Loucy (cell line): ENCODE measurements around the gene HMSD.

Source experiments
- EZH2phosphoT487 ChIP-seq: fragments of 200-600 bp; IDR thresholded peaks from 2 replicates; pipeline ENCODE4 v1.6.1; 2018; ENCODE audit warnings: antibody characterized with exemption, mild to moderate bottlenecking, moderate library complexity, borderline replicate concordance
- TF ChIP-seq, protein P1 (sequence below): fragments of 200-600 bp; sonication (generic); conservative IDR thresholded peaks from 2 replicates; pipeline ENCODE4 v1.5.1; 2014; ENCODE audit warnings: mild to moderate bottlenecking, antibody characterized with exemption, low read length

DNA sequence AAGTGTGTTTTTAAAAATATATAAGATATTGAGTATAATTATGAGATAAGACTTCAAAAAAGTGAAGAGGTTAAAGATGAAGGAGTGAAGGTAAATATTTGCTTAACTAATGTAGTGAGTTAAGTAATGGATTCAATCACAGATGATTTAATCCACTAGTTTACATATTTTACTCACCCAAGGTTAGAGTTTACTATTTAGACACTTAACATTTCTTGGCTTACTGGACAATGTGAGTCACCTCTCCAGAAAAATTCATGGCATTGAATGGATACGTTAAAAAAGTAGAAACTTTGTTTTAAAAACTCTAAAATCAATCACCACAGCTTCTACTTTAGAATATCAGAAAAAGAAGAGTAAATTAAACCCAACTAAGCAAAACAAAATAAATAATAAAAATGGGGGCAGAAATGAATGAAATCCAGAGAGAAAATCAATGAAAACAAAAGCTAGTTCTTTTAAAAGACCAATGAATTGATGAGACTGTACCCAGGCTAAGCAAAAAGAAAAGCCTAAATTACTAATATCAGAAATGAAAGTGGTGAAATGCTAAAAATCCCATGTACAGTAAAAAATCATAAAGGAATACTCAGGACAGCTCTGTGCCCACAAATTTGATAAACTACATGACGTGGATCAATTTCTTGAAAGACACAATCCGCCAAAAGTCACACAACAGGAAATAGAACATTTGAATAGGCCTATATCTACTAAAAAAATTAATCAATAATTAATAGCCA lies 1.9 kb upstream of the HMSD start:
- TF ChIP-seq, protein P1, sequence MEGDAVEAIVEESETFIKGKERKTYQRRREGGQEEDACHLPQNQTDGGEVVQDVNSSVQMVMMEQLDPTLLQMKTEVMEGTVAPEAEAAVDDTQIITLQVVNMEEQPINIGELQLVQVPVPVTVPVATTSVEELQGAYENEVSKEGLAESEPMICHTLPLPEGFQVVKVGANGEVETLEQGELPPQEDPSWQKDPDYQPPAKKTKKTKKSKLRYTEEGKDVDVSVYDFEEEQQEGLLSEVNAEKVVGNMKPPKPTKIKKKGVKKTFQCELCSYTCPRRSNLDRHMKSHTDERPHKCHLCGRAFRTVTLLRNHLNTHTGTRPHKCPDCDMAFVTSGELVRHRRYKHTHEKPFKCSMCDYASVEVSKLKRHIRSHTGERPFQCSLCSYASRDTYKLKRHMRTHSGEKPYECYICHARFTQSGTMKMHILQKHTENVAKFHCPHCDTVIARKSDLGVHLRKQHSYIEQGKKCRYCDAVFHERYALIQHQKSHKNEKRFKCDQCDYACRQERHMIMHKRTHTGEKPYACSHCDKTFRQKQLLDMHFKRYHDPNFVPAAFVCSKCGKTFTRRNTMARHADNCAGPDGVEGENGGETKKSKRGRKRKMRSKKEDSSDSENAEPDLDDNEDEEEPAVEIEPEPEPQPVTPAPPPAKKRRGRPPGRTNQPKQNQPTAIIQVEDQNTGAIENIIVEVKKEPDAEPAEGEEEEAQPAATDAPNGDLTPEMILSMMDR: no peak
- TF ChIP-seq EZH2phosphoT487: no peak
